Neural cell (in vitro differentiated cells): ENCODE data around the gene TRAPPC14.

Source experiments
- EP300 ChIP-seq: fragments of 450-650 bp; conservative IDR thresholded peaks from 2 replicates; pipeline ENCODE4 v1.6.1; 2014; ENCODE audit warnings: antibody characterized with exemption, mild to moderate bottlenecking, moderate library complexity; ENCODE audit not compliant: poor library complexity, severe bottlenecking
- MXI1 ChIP-seq: fragments of 450-650 bp; conservative IDR thresholded peaks from 2 replicates; pipeline ENCODE4 v1.6.1; 2014; ENCODE audit warnings: antibody characterized with exemption, mild to moderate bottlenecking; ENCODE audit not compliant: poor library complexity, severe bottlenecking
- TAF1 ChIP-seq: IDR thresholded peaks from 2 replicates; pipeline ENCODE4 v1.6.1; 2012; ENCODE audit warnings: low read depth
- TF ChIP-seq, protein P1 (sequence below): fragments of 450-650 bp; IDR thresholded peaks from 2 replicates; pipeline ENCODE4 v1.5.1; 2014; ENCODE audit warnings: antibody characterized with exemption, mild to moderate bottlenecking, moderate library complexity; ENCODE audit not compliant: poor library complexity, severe bottlenecking
- TF ChIP-seq, protein P2 (sequence below): IDR thresholded peaks from 2 replicates; pipeline ENCODE4 v1.6.1; 2012; ENCODE audit warnings: borderline replicate concordance

DNA sequence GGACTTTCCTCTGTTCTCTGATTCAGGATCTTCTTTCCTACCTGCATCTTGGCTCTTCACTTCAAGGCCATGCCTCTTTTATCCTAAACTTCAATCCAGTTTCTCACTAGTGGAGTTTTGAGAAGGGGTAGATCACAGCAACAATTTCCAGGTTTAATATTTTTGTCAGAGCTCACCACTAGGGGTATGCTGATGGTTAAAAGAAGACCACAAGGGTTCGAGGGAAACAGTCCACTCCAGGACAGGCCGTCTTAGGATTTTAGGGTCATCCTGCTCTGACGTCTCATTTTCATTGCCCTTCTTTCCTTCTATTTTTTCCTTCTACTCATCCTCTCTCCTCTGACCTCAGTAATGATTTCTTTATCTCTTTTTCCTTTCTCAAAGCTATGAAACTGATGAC is 30.5 kb upstream of the TRAPPC14 start:
- TF ChIP-seq, protein P1, sequence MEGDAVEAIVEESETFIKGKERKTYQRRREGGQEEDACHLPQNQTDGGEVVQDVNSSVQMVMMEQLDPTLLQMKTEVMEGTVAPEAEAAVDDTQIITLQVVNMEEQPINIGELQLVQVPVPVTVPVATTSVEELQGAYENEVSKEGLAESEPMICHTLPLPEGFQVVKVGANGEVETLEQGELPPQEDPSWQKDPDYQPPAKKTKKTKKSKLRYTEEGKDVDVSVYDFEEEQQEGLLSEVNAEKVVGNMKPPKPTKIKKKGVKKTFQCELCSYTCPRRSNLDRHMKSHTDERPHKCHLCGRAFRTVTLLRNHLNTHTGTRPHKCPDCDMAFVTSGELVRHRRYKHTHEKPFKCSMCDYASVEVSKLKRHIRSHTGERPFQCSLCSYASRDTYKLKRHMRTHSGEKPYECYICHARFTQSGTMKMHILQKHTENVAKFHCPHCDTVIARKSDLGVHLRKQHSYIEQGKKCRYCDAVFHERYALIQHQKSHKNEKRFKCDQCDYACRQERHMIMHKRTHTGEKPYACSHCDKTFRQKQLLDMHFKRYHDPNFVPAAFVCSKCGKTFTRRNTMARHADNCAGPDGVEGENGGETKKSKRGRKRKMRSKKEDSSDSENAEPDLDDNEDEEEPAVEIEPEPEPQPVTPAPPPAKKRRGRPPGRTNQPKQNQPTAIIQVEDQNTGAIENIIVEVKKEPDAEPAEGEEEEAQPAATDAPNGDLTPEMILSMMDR, result no peak
- TF ChIP-seq TAF1, result no peak
- TF ChIP-seq EP300, result no peak
- TF ChIP-seq, protein P2, sequence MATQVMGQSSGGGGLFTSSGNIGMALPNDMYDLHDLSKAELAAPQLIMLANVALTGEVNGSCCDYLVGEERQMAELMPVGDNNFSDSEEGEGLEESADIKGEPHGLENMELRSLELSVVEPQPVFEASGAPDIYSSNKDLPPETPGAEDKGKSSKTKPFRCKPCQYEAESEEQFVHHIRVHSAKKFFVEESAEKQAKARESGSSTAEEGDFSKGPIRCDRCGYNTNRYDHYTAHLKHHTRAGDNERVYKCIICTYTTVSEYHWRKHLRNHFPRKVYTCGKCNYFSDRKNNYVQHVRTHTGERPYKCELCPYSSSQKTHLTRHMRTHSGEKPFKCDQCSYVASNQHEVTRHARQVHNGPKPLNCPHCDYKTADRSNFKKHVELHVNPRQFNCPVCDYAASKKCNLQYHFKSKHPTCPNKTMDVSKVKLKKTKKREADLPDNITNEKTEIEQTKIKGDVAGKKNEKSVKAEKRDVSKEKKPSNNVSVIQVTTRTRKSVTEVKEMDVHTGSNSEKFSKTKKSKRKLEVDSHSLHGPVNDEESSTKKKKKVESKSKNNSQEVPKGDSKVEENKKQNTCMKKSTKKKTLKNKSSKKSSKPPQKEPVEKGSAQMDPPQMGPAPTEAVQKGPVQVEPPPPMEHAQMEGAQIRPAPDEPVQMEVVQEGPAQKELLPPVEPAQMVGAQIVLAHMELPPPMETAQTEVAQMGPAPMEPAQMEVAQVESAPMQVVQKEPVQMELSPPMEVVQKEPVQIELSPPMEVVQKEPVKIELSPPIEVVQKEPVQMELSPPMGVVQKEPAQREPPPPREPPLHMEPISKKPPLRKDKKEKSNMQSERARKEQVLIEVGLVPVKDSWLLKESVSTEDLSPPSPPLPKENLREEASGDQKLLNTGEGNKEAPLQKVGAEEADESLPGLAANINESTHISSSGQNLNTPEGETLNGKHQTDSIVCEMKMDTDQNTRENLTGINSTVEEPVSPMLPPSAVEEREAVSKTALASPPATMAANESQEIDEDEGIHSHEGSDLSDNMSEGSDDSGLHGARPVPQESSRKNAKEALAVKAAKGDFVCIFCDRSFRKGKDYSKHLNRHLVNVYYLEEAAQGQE, result no peak
- TF ChIP-seq MXI1, result no peak
